NCI-H69 (cell line): ENCODE data around the gene KCNQ1.

Experiments used
- DNase-seq: peaks from one replicate; lab custom pipeline; 2025; lab: John Stamatoyannopoulos, UW

Gene KCNQ1

GRCh38 chr11:2808850-2809846, 364.3 kb downstream of the KCNQ1 start:
- no peak for DNase-seq

GRCh38 chr11:2809854-2810253, 365.0 kb downstream of the KCNQ1 start:
- no peak for DNase-seq

GRCh38 chr11:2810411-2811205, 365.8 kb downstream of the KCNQ1 start:
- DNase-seq, result peak; percentile 31

- DNase-seq, result no peak
These were observed 366.6 kb downstream of the KCNQ1 start for GRCh38 chr11:2811206-2812091.

GRCh38 chr11:2812371-2812991, 367.7 kb downstream of the KCNQ1 start:
- DNase-seq, result peak; percentile 9

- no peak for DNase-seq
These were observed 368.5 kb downstream of the KCNQ1 start for GRCh38 chr11:2813141-2813908.

- DNase-seq, result no peak
These were observed 369.2 kb downstream of the KCNQ1 start for GRCh38 chr11:2813968-2814367.

GRCh38 chr11:2814751-2815150, 369.9 kb downstream of the KCNQ1 start:
- DNase-seq, result peak; percentile 70

GRCh38 chr11:2815762-2816496, 371.1 kb downstream of the KCNQ1 start:
- no peak for DNase-seq

GRCh38 chr11:2816523-2816922, 371.7 kb downstream of the KCNQ1 start:
- no peak for DNase-seq

- DNase-seq, result no peak
These were observed 372.2 kb downstream of the KCNQ1 start for GRCh38 chr11:2816941-2817421.

GRCh38 chr11:2817431-2817830, 372.6 kb downstream of the KCNQ1 start:
- DNase-seq, result no peak

- DNase-seq, result no peak
These were observed 373.2 kb downstream of the KCNQ1 start for GRCh38 chr11:2818021-2818420.

- no peak for DNase-seq
These were observed 373.7 kb downstream of the KCNQ1 start for GRCh38 chr11:2818503-2818902.

GRCh38 chr11:2819316-2819715, 374.5 kb downstream of the KCNQ1 start:
- no peak for DNase-seq

- no peak for DNase-seq
These were observed 376.2 kb downstream of the KCNQ1 start for GRCh38 chr11:2820976-2821375.

- DNase-seq, result no peak
These were observed 377.1 kb downstream of the KCNQ1 start for GRCh38 chr11:2821891-2822290.

- no peak for DNase-seq
These were observed 380.0 kb downstream of the KCNQ1 start for GRCh38 chr11:2824851-2825250.

- no peak for DNase-seq
These were observed 380.6 kb downstream of the KCNQ1 start for GRCh38 chr11:2825261-2825888.
